Measurements from ENCODE around the gene FOXO6.
A peak's percentile ranks its signal among the peaks of the same experiment; 100 is the strongest.

FOXO6 gene

GRCh38 chr1:41387667-41388091, 26.4 kb downstream of the FOXO6 start:
- H3K27me3 ChIP-seq (replicated peaks): peaks cover 22% of the 10 kb centered on the region
- no peak for TF ChIP-seq CTCF (IDR thresholded peaks at IDR 0.05; ENCODE audit: low read depth, low read length, missing control alignments)
- in situ Hi-C loops (cut with HindIII; ENCODE audit: low pct_ligation_motif_present, low sequenced_read_pairs): no loop called here
- H3K4me3 ChIP-seq (ENCODE audit: low read depth, low read length): no peak overlapping the region
- no peak overlapping the region for H3K27ac ChIP-seq
- DNase-seq: peak; percentile 14
- no peaks in the 10 kb centered on the region for H3K36me3 ChIP-seq (replicated peaks)

GRCh38 chr1:41388510-41388909, 27.3 kb downstream of the FOXO6 start:
- no peak for TF ChIP-seq CTCF (IDR thresholded peaks at IDR 0.05; ENCODE audit: low read depth, low read length, missing control alignments)

GRCh38 chr1:41389009-41389408, 27.8 kb downstream of the FOXO6 start:
- Histone ChIP-seq H3K27me3 (replicated peaks) (peaks cover 13% of the 10 kb centered on the region), H3K36me3 (replicated peaks) (no peaks in the 10 kb centered on the region), H3K27ac (no peak overlapping the region), H3K4me3 (ENCODE audit: low read depth, low read length) (no peak overlapping the region)
- in situ Hi-C loops (cut with HindIII; ENCODE audit: low pct_ligation_motif_present, low sequenced_read_pairs): no loop called here
- TF ChIP-seq CTCF (IDR thresholded peaks at IDR 0.05; ENCODE audit: low read depth, low read length, missing control alignments): no peak
- DNase-seq: no peak

More at GRCh38 chr1:41388510-41388909, 27.3 kb downstream of the FOXO6 start:
- no peak overlapping the region for H3K4me3 ChIP-seq (ENCODE audit: low read depth, low read length)
- no peaks in the 10 kb centered on the region for H3K36me3 ChIP-seq (replicated peaks)
- H3K27me3 ChIP-seq (replicated peaks): peaks cover 18% of the 10 kb centered on the region
- DNase-seq: no peak
- no peak overlapping the region for H3K27ac ChIP-seq
- in situ Hi-C loops (cut with HindIII; ENCODE audit: low pct_ligation_motif_present, low sequenced_read_pairs): no loop called here

- H3K27me3 ChIP-seq (replicated peaks): peaks cover 12% of the 10 kb centered on the region
- no peak overlapping the region for H3K27ac ChIP-seq
- in situ Hi-C loops (cut with HindIII; ENCODE audit: low pct_ligation_motif_present, low sequenced_read_pairs): no loop called here
- no peak for DNase-seq
- TF ChIP-seq CTCF (IDR thresholded peaks at IDR 0.05; ENCODE audit: low read depth, low read length, missing control alignments): no peak
- no peak overlapping the region for H3K4me3 ChIP-seq (ENCODE audit: low read depth, low read length)
- H3K36me3 ChIP-seq (replicated peaks): no peaks in the 10 kb centered on the region
Measured at GRCh38 chr1:41390166-41390565, 28.9 kb downstream of the FOXO6 start.

- no peak for TF ChIP-seq CTCF (IDR thresholded peaks at IDR 0.05; ENCODE audit: low read depth, low read length, missing control alignments)
- Histone ChIP-seq H3K27ac (no peak overlapping the region), H3K36me3 (replicated peaks) (no peaks in the 10 kb centered on the region), H3K27me3 (replicated peaks) (peaks cover 15% of the 10 kb centered on the region), H3K4me3 (ENCODE audit: low read depth, low read length) (no peak overlapping the region)
- no peak for DNase-seq
- in situ Hi-C loops (cut with HindIII; ENCODE audit: low pct_ligation_motif_present, low sequenced_read_pairs): no loop called here
Measured at GRCh38 chr1:41390573-41390972, 29.3 kb downstream of the FOXO6 start.

GRCh38 chr1:41391834-41392527, 30.7 kb downstream of the FOXO6 start:
- in situ Hi-C loops (cut with HindIII; ENCODE audit: low pct_ligation_motif_present, low sequenced_read_pairs): no loop called here

More at GRCh38 chr1:41391834-41392527, 30.7 kb downstream of the FOXO6 start:
- Histone ChIP-seq H3K27me3 (replicated peaks) (peaks cover 25% of the 10 kb centered on the region), H3K4me3 (ENCODE audit: low read depth, low read length) (no peak overlapping the region), H3K36me3 (replicated peaks) (no peaks in the 10 kb centered on the region), H3K27ac (no peak overlapping the region)
- DNase-seq: no peak
- TF ChIP-seq CTCF (IDR thresholded peaks at IDR 0.05; ENCODE audit: low read depth, low read length, missing control alignments): no peak
